Right renal pelvis (tissue), 4 donors: ENCODE results near the gene CCDC85A. TPM values are rescaled to one million over a fixed set of nuclear protein-coding genes. Genes with fewer than 3 reads are reported as not detected.

Experiments used
- DNase-seq, 4 donors: peaks; one replicate each; pipeline ENCODE4 v3.0.0-alpha.2; 2013; ENCODE audit warnings: low read depth in 4 of 4, low spot score in 3 of 4, missing footprints in 1 of 4
- polyA plus RNA-seq, 4 donors: library from polyadenylated mRNA; unstranded; fragments of 120-200 nt; gene quantifications; one replicate each; pipeline ENCODE4 v1.2.1, GENCODE V29; 2013; ENCODE audit not compliant: insufficient read length in 4 of 4

The CCDC85A gene
- polyA plus RNA-seq, 4 donors, result 1.3 to 2.2 (median 1.8) TPM

GRCh38 chr2:56291711-56292110 lies 107.9 kb downstream of the CCDC85A start:
- DNase-seq, result no peak

GRCh38 chr2:56292951-56293350 lies 109.2 kb downstream of the CCDC85A start:
- DNase-seq, result no peak

GRCh38 chr2:56295666-56296065 lies 111.9 kb downstream of the CCDC85A start:
- DNase-seq, result no peak

GRCh38 chr2:56297671-56298070 lies 113.9 kb downstream of the CCDC85A start:
- DNase-seq, result no peak

GRCh38 chr2:56299171-56299691 lies 115.4 kb downstream of the CCDC85A start:
- no peak for DNase-seq

GRCh38 chr2:56309626-56310170 lies 125.9 kb downstream of the CCDC85A start:
- DNase-seq, result no peak

GRCh38 chr2:56313500-56313921 lies 129.7 kb downstream of the CCDC85A start:
- peak in 1 of 4 donors; percentile 2 for DNase-seq

- DNase-seq, result no peak
Measured at GRCh38 chr2:56314371-56314770, 130.6 kb downstream of the CCDC85A start.

- DNase-seq, result no peak
Measured at GRCh38 chr2:56314796-56315195, 131.0 kb downstream of the CCDC85A start.

GRCh38 chr2:56315376-56315775 lies 131.6 kb downstream of the CCDC85A start:
- DNase-seq, result no peak

- no peak for DNase-seq
Measured at GRCh38 chr2:56316011-56316410, 132.2 kb downstream of the CCDC85A start.

- no peak for DNase-seq
Measured at GRCh38 chr2:56318147-56318546, 134.4 kb downstream of the CCDC85A start.

- no peak for DNase-seq
Measured at GRCh38 chr2:56325661-56326345, 142.0 kb downstream of the CCDC85A start.

GRCh38 chr2:56326346-56326741 lies 142.6 kb downstream of the CCDC85A start:
- DNase-seq, result no peak

- no peak for DNase-seq
Measured at GRCh38 chr2:56331810-56332209, 148.0 kb downstream of the CCDC85A start.

- DNase-seq, result no peak
Measured at GRCh38 chr2:56333812-56334485, 150.2 kb downstream of the CCDC85A start.

GRCh38 chr2:56334622-56335021 lies 150.8 kb downstream of the CCDC85A start:
- DNase-seq, result no peak

- DNase-seq, result no peak
Measured at GRCh38 chr2:56335101-56335500, 151.3 kb downstream of the CCDC85A start.

- DNase-seq, result no peak
Measured at GRCh38 chr2:56337342-56337741, 153.6 kb downstream of the CCDC85A start.

- no peak for DNase-seq
Measured at GRCh38 chr2:56338232-56338631, 154.4 kb downstream of the CCDC85A start.

GRCh38 chr2:56344771-56345170 lies 161.0 kb downstream of the CCDC85A start:
- DNase-seq, result no peak

GRCh38 chr2:56347881-56348280 lies 164.1 kb downstream of the CCDC85A start:
- no peak for DNase-seq
